GM12878 (cell line): Measurements from ENCODE around the gene TRDMT1. TPM values are rescaled to one million over a fixed set of nuclear protein-coding genes. Genes with fewer than 3 reads are reported as not detected.

Experiments
- ATAC-seq: fragments of 200-7000 bp; cut with Tn5 transposase; 3 replicates; pipeline ENCODE4 v1.9.1; 2020; ENCODE audit warnings: mild to moderate bottlenecking, moderate library complexity
- BruUV-seq: library from RNA; stranded (reverse); fragments of 400-500 nt; replicated peaks from 2 replicates; lab custom pipeline; 2021; lab: Mats Ljungman, UMichigan
- CTCF ChIA-PET: fragments of 300-600 bp; sonication (Branson Sonifier 250); formaldehyde crosslinking; extraction: SDS; loops from one replicate; lab custom pipeline; 2021; ENCODE audit warnings: inconsistent platforms; lab: Yijun Ruan, JAX
- POLR2A ChIA-PET: fragments of 350-600 bp; formaldehyde crosslinking; extraction: SDS; loops from one replicate; lab custom pipeline; 2021; ENCODE audit warnings: inconsistent platforms; lab: Charles Lee
- RAD21 ChIA-PET: fragments of 300-600 bp; sonication (Branson Sonifier 250); formaldehyde crosslinking; loops from one replicate; lab custom pipeline; 2023; ENCODE audit warnings: antibody characterized with exemption; ENCODE audit not compliant: unreplicated experiment; lab: Charles Lee
- SMC1A ChIA-PET: fragments of 300-600 bp; sonication (Branson Sonifier 250); formaldehyde crosslinking; loops from one replicate; lab custom pipeline; 2023; ENCODE audit not compliant: unreplicated experiment, uncharacterized antibody; lab: Charles Lee
- DNase-seq: peaks from one replicate; pipeline ENCODE4 v3.0.0-alpha.2; 2011; ENCODE audit warnings: low read depth, low spot score
- FAIRE-seq: peaks from 3 replicates; lab custom pipeline; 2011; peaks lifted over from hg19 to GRCh38; lab: Jason Lieb, UNC
- H2AFZ ChIP-seq: 2 replicates; pipeline ENCODE4 v1.6.0; 2011; ENCODE audit warnings: low read depth, low read length, control low read depth; ENCODE audit not compliant: control insufficient read depth
- H3K27ac ChIP-seq: 2 replicates; pipeline ENCODE4 v1.5.1; 2011; ENCODE audit warnings: control low read depth; ENCODE audit not compliant: control insufficient read depth, insufficient read depth
- H3K27me3 ChIP-seq, 2 experiments: replicated peaks in 1 of 2; 2 replicates each; pipeline versions ENCODE4 v1.6.0 to v1.6.1; 2011; ENCODE audit warnings: low read length in 1 of 2; ENCODE audit not compliant: control insufficient read depth in 2 of 2, insufficient read depth in 2 of 2
- H3K36me3 ChIP-seq, 2 experiments: 2 replicates each; pipeline ENCODE4 v1.5.1; 2011; ENCODE audit warnings: low read length in 1 of 2; ENCODE audit not compliant: control insufficient read depth in 2 of 2, insufficient read depth in 2 of 2
- H3K4me1 ChIP-seq: 2 replicates; pipeline ENCODE4 v1.6.1; 2011; ENCODE audit warnings: mild to moderate bottlenecking, low read length, moderate library complexity, mixed read lengths; ENCODE audit not compliant: control insufficient read depth, insufficient read depth
- H3K4me2 ChIP-seq: 2 replicates; pipeline ENCODE4 v1.6.0; 2011; ENCODE audit warnings: control low read depth; ENCODE audit not compliant: control insufficient read depth, insufficient read depth
- H3K4me3 ChIP-seq: fragments of 200-600 bp; sonication (generic); 2 replicates; pipeline ENCODE4 v1.5.1; 2016
- H3K79me2 ChIP-seq: 2 replicates; pipeline ENCODE4 v1.6.0; 2011; ENCODE audit warnings: low read length; ENCODE audit not compliant: control insufficient read depth, insufficient read depth
- H3K9ac ChIP-seq: 2 replicates; pipeline ENCODE4 v1.8.0; 2011; ENCODE audit warnings: low read length, control low read depth, mixed read lengths; ENCODE audit not compliant: control insufficient read depth, insufficient read depth
- H3K9me3 ChIP-seq: replicated peaks from 3 replicates; pipeline ENCODE4 v1.5.1; 2011; ENCODE audit warnings: mild to moderate bottlenecking, low read length; ENCODE audit not compliant: control insufficient read depth, insufficient read depth
- H4K20me1 ChIP-seq: 2 replicates; pipeline ENCODE4 v1.6.0; 2011; ENCODE audit not compliant: control insufficient read depth, insufficient read depth
- CREB1 ChIP-seq: IDR thresholded peaks from 2 replicates; pipeline ENCODE4 v1.6.1; 2012; ENCODE audit warnings: low read depth, mild to moderate bottlenecking, inconsistent platforms
- E4F1 ChIP-seq: fragments of 450-650 bp; IDR thresholded peaks from 2 replicates; pipeline ENCODE4 v1.6.1; 2018; ENCODE audit warnings: borderline replicate concordance, mild to moderate bottlenecking; ENCODE audit not compliant: partially characterized antibody
- JUND ChIP-seq: IDR thresholded peaks from 2 replicates; pipeline ENCODE4 v1.6.1; 2012; ENCODE audit warnings: low read depth, mild to moderate bottlenecking, low read length, improper control_type of control experiment, moderate library complexity
- KDM1A ChIP-seq: fragments of 200-600 bp; sonication (generic); IDR thresholded peaks from 2 replicates; pipeline ENCODE4 v1.6.1; 2016; ENCODE audit warnings: borderline replicate concordance
- KLF5 ChIP-seq: fragments of 450-650 bp; IDR thresholded peaks from 2 replicates; pipeline ENCODE4 v1.6.1; 2014; ENCODE audit warnings: mild to moderate bottlenecking; ENCODE audit not compliant: partially characterized antibody
- MXI1 ChIP-seq: fragments of 150-350 bp; IDR thresholded peaks from 2 replicates; pipeline ENCODE4 v1.6.1; 2011; ENCODE audit warnings: low read depth, mild to moderate bottlenecking, inconsistent platforms, low read length, improper control_type of control experiment
- POLR2AphosphoS2 ChIP-seq: IDR thresholded peaks from 2 replicates; pipeline ENCODE4 v1.6.1; 2011; ENCODE audit warnings: low read depth, mild to moderate bottlenecking, low read length, improper control_type of control experiment, moderate library complexity
- RAD51 ChIP-seq: fragments of 450-650 bp; IDR thresholded peaks from 2 replicates; pipeline ENCODE4 v1.6.1; 2016; ENCODE audit warnings: moderate library complexity, mild to moderate bottlenecking, inconsistent platforms
- SMC3 ChIP-seq: IDR thresholded peaks from 2 replicates; pipeline ENCODE4 v1.6.1; 2011; ENCODE audit warnings: low read length, improper control_type of control experiment, borderline replicate concordance
- TAF1 ChIP-seq: IDR thresholded peaks from 2 replicates; pipeline ENCODE4 v1.6.1; 2011; ENCODE audit warnings: mild to moderate bottlenecking, low read depth, low read length, borderline replicate concordance
- TARDBP ChIP-seq: IDR thresholded peaks from 2 replicates; pipeline ENCODE4 v1.6.1; 2016; ENCODE audit warnings: borderline replicate concordance
- TBL1XR1 ChIP-seq: IDR thresholded peaks from 2 replicates; pipeline ENCODE4 v1.6.1; 2012; ENCODE audit warnings: low read depth, low read length, improper control_type of control experiment
- TCF12 ChIP-seq: IDR thresholded peaks from 2 replicates; pipeline ENCODE4 v1.6.1; 2011; ENCODE audit warnings: low read depth, mild to moderate bottlenecking, low read length
- TCF7 ChIP-seq: IDR thresholded peaks from 2 replicates; pipeline ENCODE4 v1.6.1; 2014; ENCODE audit warnings: antibody characterized with exemption, borderline replicate concordance
- USF2 ChIP-seq: IDR thresholded peaks from 2 replicates; pipeline ENCODE4 v1.6.1; 2011; ENCODE audit warnings: low read depth, low read length, improper control_type of control experiment, borderline replicate concordance
- ZBTB33 ChIP-seq: fragments of 450-650 bp; IDR thresholded peaks from 2 replicates; pipeline ENCODE4 v1.6.1; 2017; ENCODE audit warnings: mild to moderate bottlenecking
- ZNF24 ChIP-seq: fragments of 450-650 bp; IDR thresholded peaks from 2 replicates; pipeline ENCODE4 v1.6.1; 2017; ENCODE audit warnings: antibody characterized with exemption, mild to moderate bottlenecking
- in situ Hi-C: fragments of 300-500 bp; cut with MboI; formaldehyde crosslinking; loops from 9 replicates; pipeline ENCODE4 v1.14.3; 2018; ENCODE audit warnings: mixed read lengths
- intact Hi-C: fragments of 100-400 bp; cut with micrococcal nuclease; formaldehyde crosslinking; loops from one replicate; pipeline ENCODE4 v1.14.2; 2022; ENCODE audit not compliant: unreplicated experiment
- polyA plus RNA-seq, 11 experiments: library from polyadenylated mRNA; depleted of rRNA in 4 of 11; unstranded in 6 of 11; stranded (reverse) in 5 of 11; fragments of >200 nt; fragmentation: Nextera tagmentation in 4 of 11; fragmentation: Illumina TruSeq in 1 of 11; extraction: Ambion mirVana in 4 of 11; extraction: Trizol in 1 of 11; gene quantifications; 1 replicate in 1 of 11; 2 replicates in 10 of 11; pipeline versions ENCODE4 v1.2.1 to v1.2.3, GENCODE V29; 2011 to 2016; ENCODE audit warnings: inconsistent platforms in 2 of 11, missing spikeins in 2 of 11, low read depth in 1 of 11
- total RNA-seq, 4 experiments: library from RNA; depleted of rRNA in 3 of 4; stranded (reverse); fragments of >200 nt in 3 of 4; fragmentation: Illumina TruSeq in 1 of 4; extraction: Trizol in 1 of 4; gene quantifications; 2 replicates each; pipeline versions ENCODE4 v1.2.1 to v1.2.3, GENCODE V29; 2013 to 2021

The TRDMT1 gene
- total and polyA plus RNA-seq, 10 of the 15 experiments (the other 5 are each of a cell fraction or from before 2014, with no cell fraction given): 2.3 to 9.7 (median 4.6) TPM

DNA sequence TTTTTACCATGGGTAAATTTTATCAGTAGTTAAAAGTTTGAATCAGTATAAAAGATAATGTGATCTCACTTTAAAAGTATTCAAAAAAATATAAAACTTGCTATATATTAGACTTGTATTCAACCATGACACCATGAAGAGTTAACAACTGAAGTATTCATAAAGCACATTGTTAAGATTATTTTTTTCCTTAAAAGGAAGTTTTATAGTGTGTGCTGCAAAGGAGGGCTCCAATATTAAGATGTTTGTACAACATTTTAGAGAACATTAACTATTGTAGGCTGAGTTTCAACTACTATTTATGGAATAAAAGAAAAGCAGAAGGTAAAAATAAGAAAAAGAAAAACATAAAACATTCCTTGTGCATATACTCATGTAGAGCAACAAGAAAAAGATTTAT, 47.4 kb downstream of the TRDMT1 start:
- POLR2A ChIA-PET: no interaction called here
- intact Hi-C loops: no loop called here
- H3K27me3 ChIP-seq: no peaks in the 10 kb centered on the region
- no peak for DNase-seq
- no peak for ATAC-seq
- H3K4me1 ChIP-seq: no peaks in the 10 kb centered on the region
- SMC1A ChIA-PET: no interaction called here
- no peak for FAIRE-seq
- H3K9me3 ChIP-seq: no peaks in the 10 kb centered on the region
- no TSS peak for BruUV-seq
- CTCF ChIA-PET: interaction anchor here (0.6 kb wide), 1 partner anchor 18 kb away, joined by 3 read pairs; no protein-coding TSS in a partner anchor
- no peaks in the 10 kb centered on the region for H3K36me3 ChIP-seq
- no peak overlapping the region for H3K27ac ChIP-seq
- no peak overlapping the region for H3K4me2 ChIP-seq
- RAD21 ChIA-PET: no interaction called here
- no peaks in the 10 kb centered on the region for H4K20me1 ChIP-seq
- H2AFZ ChIP-seq: no peak overlapping the region
- H3K4me3 ChIP-seq: no peak overlapping the region
- TF ChIP-seq TCF7: no peak
- TF ChIP-seq TCF12: no peak
- no peak for TF ChIP-seq MXI1
- no peak for TF ChIP-seq KDM1A
- TF ChIP-seq TBL1XR1: no peak
- TF ChIP-seq TARDBP: no peak
- no peak for TF ChIP-seq ZNF24
- no peak for TF ChIP-seq POLR2AphosphoS2
- TF ChIP-seq SMC3: no peak
- TF ChIP-seq CREB1: no peak
- no peak for TF ChIP-seq E4F1
- TF ChIP-seq KLF5: no peak
- no peak for TF ChIP-seq RAD51
- TF ChIP-seq JUND: no peak
- no peak for TF ChIP-seq TAF1
- TF ChIP-seq USF2: no peak
- TF ChIP-seq ZBTB33: no peak
- no peaks in the 10 kb centered on the region for H3K79me2 ChIP-seq
- in situ Hi-C loops: no loop called here
- no peak overlapping the region for H3K9ac ChIP-seq
